GM06990 (cell line): ENCODE measurements around the gene EML4.

Experiments used
- DNase-seq: peaks from one replicate; pipeline ENCODE4 v3.0.0-alpha.2; 2011; ENCODE audit not compliant: insufficient read length; ENCODE audit errors: extremely low read depth
- H3K27me3 ChIP-seq: replicated peaks from 2 replicates; pipeline ENCODE4 v1.6.0; 2011; ENCODE audit warnings: low read length; ENCODE audit not compliant: control insufficient read depth, insufficient read depth
- H3K36me3 ChIP-seq: 2 replicates; pipeline ENCODE4 v1.5.1; 2011; ENCODE audit warnings: low read length; ENCODE audit not compliant: control insufficient read depth, insufficient read depth
- H3K4me3 ChIP-seq: replicated peaks from 2 replicates; pipeline ENCODE4 v1.5.1; 2011; ENCODE audit warnings: low read depth, mild to moderate bottlenecking, control low read depth, low read length
- TF ChIP-seq, protein P1 (sequence below): IDR thresholded peaks from 2 replicates; pipeline ENCODE4 v1.5.1; 2011; ENCODE audit warnings: low read length, control low read depth, mild to moderate bottlenecking, inconsistent platforms; ENCODE audit not compliant: insufficient read depth, poor library complexity, severe bottlenecking

Gene EML4

DNA sequence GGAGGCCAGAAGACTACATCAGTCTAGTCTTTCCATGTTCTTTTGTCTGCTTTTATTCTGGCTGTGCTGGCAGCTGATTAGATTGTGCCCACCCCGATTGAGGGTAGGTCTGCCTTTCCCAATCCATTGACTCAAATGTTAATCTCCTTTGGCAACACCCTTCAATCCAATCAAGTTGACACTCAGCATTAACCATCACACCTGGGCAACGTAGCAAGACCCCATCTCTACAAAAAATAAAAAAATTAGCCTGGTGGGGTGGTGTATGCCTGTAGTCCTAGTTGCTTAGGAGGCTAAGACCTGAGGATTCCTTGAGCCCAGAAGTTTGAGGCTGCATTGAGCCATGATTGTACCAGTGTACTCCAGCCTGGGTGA, 33.5 kb downstream of the EML4 start:
- TF ChIP-seq, protein P1, sequence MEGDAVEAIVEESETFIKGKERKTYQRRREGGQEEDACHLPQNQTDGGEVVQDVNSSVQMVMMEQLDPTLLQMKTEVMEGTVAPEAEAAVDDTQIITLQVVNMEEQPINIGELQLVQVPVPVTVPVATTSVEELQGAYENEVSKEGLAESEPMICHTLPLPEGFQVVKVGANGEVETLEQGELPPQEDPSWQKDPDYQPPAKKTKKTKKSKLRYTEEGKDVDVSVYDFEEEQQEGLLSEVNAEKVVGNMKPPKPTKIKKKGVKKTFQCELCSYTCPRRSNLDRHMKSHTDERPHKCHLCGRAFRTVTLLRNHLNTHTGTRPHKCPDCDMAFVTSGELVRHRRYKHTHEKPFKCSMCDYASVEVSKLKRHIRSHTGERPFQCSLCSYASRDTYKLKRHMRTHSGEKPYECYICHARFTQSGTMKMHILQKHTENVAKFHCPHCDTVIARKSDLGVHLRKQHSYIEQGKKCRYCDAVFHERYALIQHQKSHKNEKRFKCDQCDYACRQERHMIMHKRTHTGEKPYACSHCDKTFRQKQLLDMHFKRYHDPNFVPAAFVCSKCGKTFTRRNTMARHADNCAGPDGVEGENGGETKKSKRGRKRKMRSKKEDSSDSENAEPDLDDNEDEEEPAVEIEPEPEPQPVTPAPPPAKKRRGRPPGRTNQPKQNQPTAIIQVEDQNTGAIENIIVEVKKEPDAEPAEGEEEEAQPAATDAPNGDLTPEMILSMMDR: no peak

DNA sequence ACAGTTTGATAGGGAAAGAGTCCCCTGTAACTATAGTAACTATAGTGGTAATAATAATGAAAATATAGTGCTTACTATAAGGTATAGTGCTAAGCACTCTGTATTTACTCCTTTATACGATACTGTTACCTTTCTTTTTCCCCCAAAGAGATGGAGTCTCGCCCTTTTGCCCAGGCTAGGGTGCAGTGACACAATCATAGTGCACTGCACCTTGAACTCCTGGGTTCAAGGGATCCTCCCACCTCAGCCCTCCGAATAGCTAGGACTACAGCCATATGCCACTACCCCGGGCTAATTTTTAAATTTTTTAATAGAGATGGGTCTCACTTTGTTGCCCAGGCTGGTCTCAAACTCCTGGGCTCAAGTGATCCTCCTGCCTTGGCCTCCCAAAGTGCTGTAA, 34.6 kb downstream of the EML4 start:
- DNase-seq: no peak
- no peaks in the 10 kb centered on the region; the same call in 1 of the 2 replicates for H3K36me3 ChIP-seq
- H3K27me3 ChIP-seq: no peaks in the 10 kb centered on the region
- TF ChIP-seq, protein P1: no peak
- H3K4me3 ChIP-seq: no peak overlapping the region

More for the DNA sequence above, 33.5 kb downstream of the EML4 start:
- Histone ChIP-seq H3K4me3 (no peak overlapping the region), H3K27me3 (no peaks in the 10 kb centered on the region), H3K36me3 (no peaks in the 10 kb centered on the region; the same call in 1 of the 2 replicates)
- DNase-seq: no peak

GRCh38 chr2:42205337-42205736, 36.2 kb downstream of the EML4 start:
- no peaks in the 10 kb centered on the region for H3K27me3 ChIP-seq
- no peak overlapping the region for H3K4me3 ChIP-seq
- DNase-seq: no peak
- TF ChIP-seq, protein P1: no peak
- H3K36me3 ChIP-seq: no peaks in the 10 kb centered on the region; the same call in 1 of the 2 replicates

- DNase-seq: no peak
- Histone ChIP-seq H3K4me3 (no peak overlapping the region), H3K27me3 (no peaks in the 10 kb centered on the region), H3K36me3 (no peaks in the 10 kb centered on the region)
- TF ChIP-seq, protein P1: no peak
Measured at GRCh38 chr2:42207826-42208225, 38.7 kb downstream of the EML4 start.

DNA sequence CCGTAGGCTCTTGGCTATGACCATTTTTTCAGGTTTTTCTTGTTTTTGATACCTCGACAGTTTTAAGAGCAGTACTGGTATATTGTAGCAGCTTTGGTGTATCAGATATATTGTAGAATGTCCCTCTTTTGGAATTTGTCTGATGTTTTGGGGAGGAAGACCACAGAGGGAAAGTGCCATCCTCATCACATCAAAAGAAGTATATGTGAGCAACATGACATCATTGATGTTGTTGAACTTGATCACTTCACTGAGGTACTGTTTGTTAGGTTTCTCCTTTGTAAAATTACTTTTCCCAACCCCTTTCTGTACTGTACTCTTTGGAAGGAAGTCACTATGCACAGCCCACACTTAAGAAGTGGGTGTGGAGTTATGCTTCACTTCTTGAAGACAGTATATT, 41.0 kb downstream of the EML4 start:
- Histone ChIP-seq H3K4me3 (no peak overlapping the region), H3K27me3 (no peaks in the 10 kb centered on the region), H3K36me3 (no peaks in the 10 kb centered on the region)
- no peak for DNase-seq
- TF ChIP-seq, protein P1: no peak

GRCh38 chr2:42211291-42211690, 42.1 kb downstream of the EML4 start:
- no peak for DNase-seq
- no peak overlapping the region for H3K4me3 ChIP-seq
- TF ChIP-seq, protein P1: no peak
- no peaks in the 10 kb centered on the region for H3K36me3 ChIP-seq
- H3K27me3 ChIP-seq: no peaks in the 10 kb centered on the region
